GM12874 (cell line): ENCODE measurements around the gene HOMER2.

Experiments used
- CTCF ChIP-seq: IDR thresholded peaks from 2 replicates; pipeline ENCODE4 v1.5.1; 2011; ENCODE audit warnings: low read depth, mild to moderate bottlenecking, control low read depth, low read length, moderate library complexity; ENCODE audit not compliant: insufficient read depth

HOMER2 gene

GRCh38 chr15:82847703-82848102 is 104.8 kb downstream of the HOMER2 start:
- no peak for TF ChIP-seq CTCF

GRCh38 chr15:82846621-82847020 is 105.9 kb downstream of the HOMER2 start:
- TF ChIP-seq CTCF: no peak

- TF ChIP-seq CTCF: no peak
Measured at GRCh38 chr15:82845686-82846085, 106.8 kb downstream of the HOMER2 start.

- no peak for TF ChIP-seq CTCF
Measured at GRCh38 chr15:82843566-82843965, 109.0 kb downstream of the HOMER2 start.

GRCh38 chr15:82840166-82840565 is 112.4 kb downstream of the HOMER2 start:
- no peak for TF ChIP-seq CTCF

- TF ChIP-seq CTCF: no peak
Measured at GRCh38 chr15:82839136-82839535, 113.4 kb downstream of the HOMER2 start.

GRCh38 chr15:82838096-82838735 is 114.3 kb downstream of the HOMER2 start:
- no peak for TF ChIP-seq CTCF
